B cell (primary cell): ENCODE data around the gene ARHGAP18. TPM values are rescaled to one million over a fixed set of nuclear protein-coding genes. Genes with fewer than 3 reads are reported as not detected.

ENCODE experiments used
- ATAC-seq: fragments of 200-7000 bp; cut with Tn5 transposase; one replicate; pipeline ENCODE4 v1.10.0; 2021; ENCODE audit warnings: low read depth, mild to moderate bottlenecking, moderate number of reproducible peaks, moderate library complexity
- CTCF ChIA-PET: fragments of 350-600 bp; sonication (Branson Sonifier 250); formaldehyde crosslinking; loops from one replicate; lab custom pipeline; 2021; ENCODE audit warnings: antibody characterized with exemption, inconsistent platforms; lab: Charles Lee
- POLR2A ChIA-PET: fragments of 350-600 bp; sonication (Branson Sonifier 250); formaldehyde crosslinking; loops from one replicate; lab custom pipeline; 2021; ENCODE audit warnings: antibody characterized with exemption; lab: Charles Lee
- DNase-seq: peaks from one replicate; pipeline ENCODE4 v3.0.0; 2013
- H2AFZ ChIP-seq: 2 replicates; pipeline ENCODE4 v1.6.1; 2012; ENCODE audit warnings: mild to moderate bottlenecking, low read depth, low read length; ENCODE audit not compliant: insufficient read depth, poor library complexity, severe bottlenecking
- H3K27ac ChIP-seq, 2 donors: 1 replicate in 1 of 2; 2 replicates in 1 of 2; pipeline ENCODE4 v1.5.1; 2012 to 2013; ENCODE audit warnings: low read length in 2 of 2, mild to moderate bottlenecking in 2 of 2, moderate library complexity in 1 of 2
- H3K27me3 ChIP-seq, 4 experiments: fragments of 200-600 bp in 1 of 4; sonication (generic) in 1 of 4; replicated peaks in 1 of 4; 1 replicate in 2 of 4; 2 replicates in 2 of 4; pipeline versions ENCODE4 v1.6.1 to v1.7.0; 2013 to 2016; ENCODE audit warnings: low read length in 3 of 4, mild to moderate bottlenecking in 2 of 4, mixed read lengths in 1 of 4, moderate library complexity in 1 of 4; ENCODE audit not compliant: insufficient read depth in 4 of 4, control insufficient read depth in 3 of 4; ENCODE audit errors: control extremely low read depth in 1 of 4
- H3K36me3 ChIP-seq, 2 experiments: replicated peaks in 1 of 2; 1 replicate in 1 of 2; 2 replicates in 1 of 2; pipeline versions ENCODE4 v1.6.1 to v1.7.1; 2013; ENCODE audit warnings: low read length in 1 of 2; ENCODE audit not compliant: insufficient read depth in 2 of 2, control insufficient read depth in 1 of 2; ENCODE audit errors: control extremely low read depth in 1 of 2, extremely low read depth in 1 of 2
- H3K4me1 ChIP-seq, 2 donors: fragments of 200-600 bp in 1 of 2; sonication (generic) in 1 of 2; 1 replicate in 1 of 2; 2 replicates in 1 of 2; pipeline versions ENCODE4 v1.5.1 to v1.6.1; 2013 to 2017; ENCODE audit warnings: low read length in 2 of 2; ENCODE audit not compliant: control insufficient read depth in 2 of 2, insufficient read depth in 2 of 2
- H3K4me2 ChIP-seq: replicated peaks from 2 replicates; pipeline ENCODE3; 2012; ENCODE audit warnings: mild to moderate bottlenecking, low read depth, low read length; ENCODE audit not compliant: poor library complexity, severe bottlenecking
- H3K4me3 ChIP-seq, 5 experiments: fragments of 200-600 bp in 1 of 5; sonication (generic) in 1 of 5; 1 replicate in 3 of 5; 2 replicates in 2 of 5; pipeline versions ENCODE4 v1.5.1 to v1.7.0; 2011 to 2016; ENCODE audit warnings: low read length in 4 of 5, mild to moderate bottlenecking in 4 of 5, low read depth in 2 of 5, control low read depth in 1 of 5, moderate library complexity in 1 of 5; ENCODE audit not compliant: insufficient read depth in 1 of 5; ENCODE audit errors: control extremely low read depth in 1 of 5, extremely low read depth in 1 of 5
- H3K79me2 ChIP-seq: fragments of 200-600 bp; sonication (generic); one replicate; pipeline ENCODE4 v1.6.0; 2016; ENCODE audit warnings: low read length; ENCODE audit not compliant: control insufficient read depth, insufficient read depth
- H3K9ac ChIP-seq: fragments of 200-600 bp; sonication (generic); 2 replicates; pipeline ENCODE4 v1.6.1; 2017; ENCODE audit warnings: mild to moderate bottlenecking, low read length, moderate library complexity
- H3K9me3 ChIP-seq, 3 donors: one replicate each; pipeline versions ENCODE4 v1.6.1 to v1.7.1; 2013; ENCODE audit warnings: low read length in 2 of 3; ENCODE audit not compliant: control insufficient read depth in 2 of 3, insufficient read depth in 1 of 3; ENCODE audit errors: control extremely low read depth in 1 of 3
- H4K20me1 ChIP-seq: 2 replicates; pipeline ENCODE4 v1.6.0; 2012; ENCODE audit warnings: mild to moderate bottlenecking, low read length; ENCODE audit not compliant: insufficient read depth, control insufficient read depth, poor library complexity, severe bottlenecking
- H3K27ac Mint-ChIP-seq: one replicate; pipeline ENCODE4 v1.8.0; 2021; ENCODE audit warnings: mixed read lengths
- H3K27me3 Mint-ChIP-seq: one replicate; pipeline ENCODE4 v1.8.0; 2021; ENCODE audit warnings: mixed read lengths
- H3K4me1 Mint-ChIP-seq: one replicate; pipeline ENCODE4 v1.8.0; 2021; ENCODE audit warnings: mixed read lengths
- H3K4me3 Mint-ChIP-seq: one replicate; pipeline ENCODE4 v1.8.0; 2021; ENCODE audit warnings: mixed read lengths
- H3K9me3 Mint-ChIP-seq: one replicate; pipeline ENCODE4 v1.8.0; 2022; ENCODE audit warnings: mixed read lengths; ENCODE audit not compliant: insufficient read depth
- CTCF ChIP-seq: fragments of 200-600 bp; IDR thresholded peaks from one replicate; pipeline ENCODE4 v1.8.0; 2022; ENCODE audit warnings: antibody characterized with exemption, mild to moderate bottlenecking
- EZH2 ChIP-seq: IDR thresholded peaks from 2 replicates; pipeline ENCODE4 v1.6.1; 2012; ENCODE audit warnings: borderline replicate concordance, low read depth, mild to moderate bottlenecking, moderate library complexity, low read length; ENCODE audit not compliant: insufficient read depth, poor library complexity, severe bottlenecking
- WGBS: methylation state at CpG from one replicate; pipeline ENCODE4 v1.1.5; 2013; ENCODE audit warnings: missing lambda C conversion rate; ENCODE audit not compliant: insufficient coverage; 5-methylcytosine and 5-hydroxymethylcytosine counted together
- intact Hi-C: fragments of 100-400 bp; cut with micrococcal nuclease; formaldehyde crosslinking; loops from one replicate; pipeline ENCODE4 v1.10.0; 2022
- polyA plus RNA-seq: library from polyadenylated mRNA; depleted of rRNA; stranded (reverse); fragments of >200 nt; gene quantifications from 2 replicates; pipeline ENCODE4 v1.2.3, GENCODE V29; 2012
- total RNA-seq, 2 donors: library from RNA; stranded (reverse); fragments of 120-200 nt in 1 of 2; gene quantifications; 1 replicate in 1 of 2; 2 replicates in 1 of 2; pipeline versions ENCODE4 v1.2.3 to v1.2.4, GENCODE V29; 2013 to 2022

Gene ARHGAP18
- total and polyA plus RNA-seq, 2 donors (not counting 1 experiment from before 2014, with no cell fraction given) = 0.95 to 3.9 TPM

- H3K9me3 ChIP-seq = no peaks in the 10 kb centered on the region
- peaks cover 12 to 16% of the 10 kb centered on the region in 2 donors for H3K4me1 ChIP-seq
- POLR2A ChIA-PET = no interaction called here
- intact Hi-C loops = no loop called here
- H3K9me3 Mint-ChIP-seq = no peaks in the 10 kb centered on the region
- H3K4me2 ChIP-seq = no peak overlapping the region
- H3K4me3 ChIP-seq = no peak overlapping the region
- ATAC-seq (no peak), DNase-seq (no peak)
- no peak overlapping the region for H3K9ac ChIP-seq
- H3K27me3 ChIP-seq = no peaks in the 10 kb centered on the region
- TF ChIP-seq CTCF (no peak), EZH2 (no peak)
- H3K27me3 Mint-ChIP-seq = peaks cover 3% of the 10 kb centered on the region
- H3K27ac Mint-ChIP-seq = no peak overlapping the region
- no peak overlapping the region for H3K4me3 Mint-ChIP-seq
- no peaks in the 10 kb centered on the region for H3K36me3 ChIP-seq
- peaks cover 21% of the 10 kb centered on the region for H3K4me1 Mint-ChIP-seq
- no peaks in the 10 kb centered on the region for H3K79me2 ChIP-seq
- no CpG with 5 or more reads among the region's 2 CpGs for WGBS
- H3K27ac ChIP-seq = no peak overlapping the region
- no peak overlapping the region for H2AFZ ChIP-seq
- CTCF ChIA-PET = interaction anchor here (3.0 kb wide), 1 partner anchor 157 kb away, joined by 12 read pairs; no protein-coding TSS in a partner anchor
- no peaks in the 10 kb centered on the region for H4K20me1 ChIP-seq
Measured at GRCh38 chr6:129754750-129755149, 44.8 kb upstream of the ARHGAP18 start.

- Histone ChIP-seq H3K36me3 (no peaks in the 10 kb centered on the region), H3K4me3 (no peak overlapping the region), H4K20me1 (no peaks in the 10 kb centered on the region), H3K9ac (no peak overlapping the region), H2AFZ (no peak overlapping the region), H3K4me2 (no peak overlapping the region), H3K27ac (no peak overlapping the region), H3K4me1 (peaks cover 25 to 29% of the 10 kb centered on the region in 2 donors), H3K9me3 (no peaks in the 10 kb centered on the region), H3K27me3 (no peaks in the 10 kb centered on the region), H3K79me2 (no peaks in the 10 kb centered on the region)
- DNase-seq (no peak), ATAC-seq (no peak)
- Mint-ChIP-seq H3K4me3 (no peak overlapping the region), H3K27ac (no peak overlapping the region), H3K4me1 (peaks cover 34% of the 10 kb centered on the region), H3K27me3 (no peaks in the 10 kb centered on the region), H3K9me3 (no peaks in the 10 kb centered on the region)
- CTCF ChIA-PET = interaction anchor here (1.1 kb wide), 1 partner anchor 117 kb away, joined by 3 read pairs; no protein-coding TSS in a partner anchor
- intact Hi-C loops = no loop called here
- POLR2A ChIA-PET = no interaction called here
- no CpG with 5 or more reads among the region's 2 CpGs for WGBS
- no peak for TF ChIP-seq CTCF
- TF ChIP-seq EZH2 = no peak
Measured at GRCh38 chr6:129753422-129753821, 43.4 kb upstream of the ARHGAP18 start.
